H9 (cell line): ENCODE results near the gene APBA2. TPM values are rescaled to one million over a fixed set of nuclear protein-coding genes. Genes with fewer than 3 reads are reported as not detected.
A peak's percentile ranks its signal among the peaks of the same experiment; 100 is the strongest.

Experiments used
- DNase-seq: peaks from one replicate; pipeline ENCODE4 v3.0.0-alpha.2; 2017
- H2AFZ ChIP-seq: one replicate; pipeline ENCODE4 v1.6.1; 2013; ENCODE audit warnings: mild to moderate bottlenecking, low read length, control low read depth, moderate library complexity
- H2AK5ac ChIP-seq: 2 replicates; pipeline ENCODE4 v1.6.1; 2013; ENCODE audit warnings: low read length, control low read depth, mixed read lengths; ENCODE audit not compliant: insufficient read length
- H2BK120ac ChIP-seq: one replicate; pipeline ENCODE4 v1.6.1; 2013; ENCODE audit warnings: low read depth, mild to moderate bottlenecking, low read length, control low read depth, inconsistent platforms; ENCODE audit not compliant: poor library complexity, severe bottlenecking
- H2BK12ac ChIP-seq: 2 replicates; pipeline ENCODE4 v1.6.1; 2013; ENCODE audit warnings: low read length, control low read depth, mixed read lengths, low read depth; ENCODE audit not compliant: insufficient read length
- H2BK15ac ChIP-seq: 2 replicates; pipeline ENCODE4 v1.6.1; 2013; ENCODE audit warnings: low read depth, low read length, control low read depth
- H2BK20ac ChIP-seq: one replicate; pipeline ENCODE4 v1.6.1; 2013; ENCODE audit warnings: low read depth, mild to moderate bottlenecking, low read length, control low read depth, inconsistent platforms; ENCODE audit not compliant: poor library complexity, severe bottlenecking
- H2BK5ac ChIP-seq: 2 replicates; pipeline ENCODE4 v1.6.1; 2013; ENCODE audit warnings: low read length, control low read depth, mixed read lengths; ENCODE audit not compliant: insufficient read length
- H3K14ac ChIP-seq: 2 replicates; pipeline ENCODE4 v1.6.1; 2013; ENCODE audit warnings: low read length, control low read depth; ENCODE audit not compliant: insufficient read depth
- H3K18ac ChIP-seq: 2 replicates; pipeline ENCODE4 v1.6.1; 2013; ENCODE audit warnings: low read depth, mild to moderate bottlenecking, mixed read lengths, low read length, control low read depth; ENCODE audit not compliant: insufficient read length
- H3K23ac ChIP-seq: 2 replicates; pipeline ENCODE4 v1.6.1; 2013; ENCODE audit warnings: low read length, control low read depth, mixed read lengths, low read depth; ENCODE audit not compliant: insufficient read length
- H3K23me2 ChIP-seq: 2 replicates; pipeline ENCODE4 v1.6.1; 2013; ENCODE audit warnings: low read depth, mild to moderate bottlenecking, mixed read lengths, low read length, control low read depth; ENCODE audit not compliant: insufficient read length, poor library complexity, severe bottlenecking
- H3K27ac ChIP-seq: 2 replicates; pipeline ENCODE4 v1.5.1; 2013; ENCODE audit warnings: low read length, control low read depth, mixed read lengths, low read depth; ENCODE audit not compliant: insufficient read length
- H3K27me3 ChIP-seq: 2 replicates; pipeline ENCODE4 v1.6.1; 2013; ENCODE audit warnings: low read length, control low read depth, inconsistent platforms; ENCODE audit not compliant: insufficient read depth
- H3K4ac ChIP-seq: 2 replicates; pipeline ENCODE4 v1.6.1; 2013; ENCODE audit warnings: low read depth, mild to moderate bottlenecking, control low read depth, inconsistent platforms, low read length, moderate library complexity
- H3K4me1 ChIP-seq: 2 replicates; pipeline ENCODE4 v1.6.1; 2013; ENCODE audit warnings: low read length, control low read depth, inconsistent platforms; ENCODE audit not compliant: insufficient read depth
- H3K4me2 ChIP-seq: 2 replicates; pipeline ENCODE4 v1.6.1; 2013; ENCODE audit warnings: low read length, control low read depth, mixed read lengths; ENCODE audit not compliant: insufficient read length, insufficient read depth
- H3K56ac ChIP-seq: 2 replicates; pipeline ENCODE4 v1.6.1; 2013; ENCODE audit warnings: low read depth, mild to moderate bottlenecking, mixed read lengths, low read length, control low read depth; ENCODE audit not compliant: insufficient read length
- H3K79me1 ChIP-seq: 2 replicates; pipeline ENCODE4 v1.6.1; 2013; ENCODE audit warnings: low read depth, mild to moderate bottlenecking, moderate library complexity, low read length, control low read depth, inconsistent platforms; ENCODE audit not compliant: insufficient read depth, poor library complexity, severe bottlenecking
- H3K79me2 ChIP-seq: 2 replicates; pipeline ENCODE4 v1.6.1; 2013; ENCODE audit warnings: low read length, control low read depth, inconsistent platforms; ENCODE audit not compliant: insufficient read depth
- H3K9ac ChIP-seq: 2 replicates; pipeline ENCODE4 v1.6.1; 2013; ENCODE audit warnings: low read length, control low read depth, mixed read lengths; ENCODE audit not compliant: insufficient read length; ENCODE audit errors: extremely low read depth
- H3K9me3 ChIP-seq: one replicate; pipeline ENCODE4 v1.6.1; 2013; ENCODE audit warnings: low read depth, low read length, inconsistent platforms; ENCODE audit not compliant: control insufficient read depth
- H3T11ph ChIP-seq: one replicate; pipeline ENCODE4 v1.6.1; 2013; ENCODE audit warnings: mild to moderate bottlenecking, low read length, control low read depth, inconsistent platforms
- H4K20me1 ChIP-seq: one replicate; pipeline ENCODE4 v1.6.1; 2013; ENCODE audit not compliant: control insufficient read depth, insufficient read length, insufficient read depth
- H4K5ac ChIP-seq: 2 replicates; pipeline ENCODE4 v1.6.1; 2013; ENCODE audit warnings: low read depth, mild to moderate bottlenecking, mixed read lengths, low read length, control low read depth; ENCODE audit not compliant: insufficient read length
- H4K8ac ChIP-seq: replicated peaks from 2 replicates; pipeline ENCODE4 v1.6.1; 2013; ENCODE audit warnings: low read length, control low read depth, mixed read lengths, low read depth; ENCODE audit not compliant: insufficient read length
- H4K91ac ChIP-seq: 2 replicates; pipeline ENCODE4 v1.6.1; 2013; ENCODE audit warnings: low read depth, mild to moderate bottlenecking, moderate library complexity, mixed read lengths, low read length, control low read depth; ENCODE audit not compliant: insufficient read length
- H3K27ac Mint-ChIP-seq, 3 experiments: 2 replicates in 2 of 3; 3 replicates in 1 of 3; pipeline ENCODE4 v1.8.0; 2020 to 2021; ENCODE audit warnings: mixed read lengths in 3 of 3, mild to moderate bottlenecking in 1 of 3, moderate library complexity in 1 of 3
- H3K27me3 Mint-ChIP-seq: 2 replicates; pipeline ENCODE4 v1.8.0; 2021; ENCODE audit warnings: low read depth, mild to moderate bottlenecking, moderate library complexity, mixed read lengths
- H3K36me3 Mint-ChIP-seq, 3 experiments: 2 replicates in 2 of 3; 3 replicates in 1 of 3; pipeline ENCODE4 v1.8.0; 2020 to 2021; ENCODE audit warnings: low read depth in 3 of 3, mixed read lengths in 3 of 3; ENCODE audit not compliant: insufficient read depth in 1 of 3
- H3K4me1 Mint-ChIP-seq, 2 experiments: 2 replicates each; pipeline ENCODE4 v1.8.0; 2020; ENCODE audit warnings: mixed read lengths in 2 of 2
- H3K4me3 Mint-ChIP-seq, 2 experiments: 2 replicates in 1 of 2; 3 replicates in 1 of 2; pipeline ENCODE4 v1.8.0; 2020 to 2021; ENCODE audit warnings: mild to moderate bottlenecking in 2 of 2, mixed read lengths in 2 of 2, moderate library complexity in 1 of 2
- H3K9me3 Mint-ChIP-seq, 2 experiments: 2 replicates in 1 of 2; 3 replicates in 1 of 2; pipeline ENCODE4 v1.8.0; 2020; ENCODE audit warnings: mild to moderate bottlenecking in 2 of 2, mixed read lengths in 2 of 2, moderate library complexity in 1 of 2
- WGBS: extraction: QIAGEN DNeasy Blood & Tissue Kit; methylation state at CpG from one replicate; pipeline ENCODE4 v1.1.7; 2013; ENCODE audit warnings: missing lambda C conversion rate, low lambda C conversion rate, mixed read lengths; ENCODE audit not compliant: insufficient read length; ENCODE audit errors: extremely low coverage; 5-methylcytosine and 5-hydroxymethylcytosine counted together
- total RNA-seq: library from RNA; stranded (reverse); gene quantifications from 2 replicates; pipeline ENCODE4 v1.2.1, GENCODE V29; 2021
- TF ChIP-seq, protein P1 (sequence below): fragments of 200-600 bp; sonication (generic); conservative IDR thresholded peaks from 3 replicates; pipeline ENCODE4 v1.8.0; 2021; ENCODE audit warnings: antibody characterized with exemption, mild to moderate bottlenecking

Gene APBA2
- total RNA-seq, 1 experiment from 2014 or later = 14.3 TPM

GRCh38 chr15:29135702-29136646, 250.2 kb downstream of the APBA2 start:
- TF ChIP-seq, protein P1, sequence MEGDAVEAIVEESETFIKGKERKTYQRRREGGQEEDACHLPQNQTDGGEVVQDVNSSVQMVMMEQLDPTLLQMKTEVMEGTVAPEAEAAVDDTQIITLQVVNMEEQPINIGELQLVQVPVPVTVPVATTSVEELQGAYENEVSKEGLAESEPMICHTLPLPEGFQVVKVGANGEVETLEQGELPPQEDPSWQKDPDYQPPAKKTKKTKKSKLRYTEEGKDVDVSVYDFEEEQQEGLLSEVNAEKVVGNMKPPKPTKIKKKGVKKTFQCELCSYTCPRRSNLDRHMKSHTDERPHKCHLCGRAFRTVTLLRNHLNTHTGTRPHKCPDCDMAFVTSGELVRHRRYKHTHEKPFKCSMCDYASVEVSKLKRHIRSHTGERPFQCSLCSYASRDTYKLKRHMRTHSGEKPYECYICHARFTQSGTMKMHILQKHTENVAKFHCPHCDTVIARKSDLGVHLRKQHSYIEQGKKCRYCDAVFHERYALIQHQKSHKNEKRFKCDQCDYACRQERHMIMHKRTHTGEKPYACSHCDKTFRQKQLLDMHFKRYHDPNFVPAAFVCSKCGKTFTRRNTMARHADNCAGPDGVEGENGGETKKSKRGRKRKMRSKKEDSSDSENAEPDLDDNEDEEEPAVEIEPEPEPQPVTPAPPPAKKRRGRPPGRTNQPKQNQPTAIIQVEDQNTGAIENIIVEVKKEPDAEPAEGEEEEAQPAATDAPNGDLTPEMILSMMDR = no peak
- no peak overlapping the region for H4K5ac ChIP-seq
- no peak overlapping the region for H4K8ac ChIP-seq
- H2AFZ ChIP-seq = no peak overlapping the region
- H3K4ac ChIP-seq = no peak overlapping the region
- DNase-seq = peak; percentile 22
- H3K56ac ChIP-seq = no peak overlapping the region
- H2BK5ac ChIP-seq = no peak overlapping the region
- H3K27me3 ChIP-seq = no peaks in the 10 kb centered on the region
- no peak overlapping the region for H2BK12ac ChIP-seq
- no peak overlapping the region for H3K14ac ChIP-seq
- H3K4me1 Mint-ChIP-seq = peaks cover 18 to 28% of the 10 kb centered on the region in 2 experiments
- H3K4me1 ChIP-seq = peaks cover 2% of the 10 kb centered on the region; the same call in 1 of the 2 replicates
- H3T11ph ChIP-seq = no peak overlapping the region
- WGBS = no CpG with 5 or more reads among the region's 31 CpGs
- no peak overlapping the region for H2BK15ac ChIP-seq
- H3K9me3 ChIP-seq = no peaks in the 10 kb centered on the region
- H3K23me2 ChIP-seq = peaks cover 6% of the 10 kb centered on the region
- H3K27me3 Mint-ChIP-seq = no peaks in the 10 kb centered on the region; the same call in none of the 2 replicates
- no peak overlapping the region for H2AK5ac ChIP-seq
- H3K27ac Mint-ChIP-seq = no peak overlapping the region
- no peak overlapping the region for H2BK120ac ChIP-seq
- H3K4me3 Mint-ChIP-seq = no peak overlapping the region
- H3K4me2 ChIP-seq = no peak overlapping the region
- H3K36me3 Mint-ChIP-seq = no peaks in the 10 kb centered on the region
- H4K20me1 ChIP-seq = no peaks in the 10 kb centered on the region
- no peak overlapping the region for H3K27ac ChIP-seq
- H3K79me2 ChIP-seq = no peaks in the 10 kb centered on the region
- no peak overlapping the region for H4K91ac ChIP-seq
- H3K18ac ChIP-seq = no peak overlapping the region
- H2BK20ac ChIP-seq = no peak overlapping the region
- no peak overlapping the region for H3K23ac ChIP-seq
- no peaks in the 10 kb centered on the region for H3K79me1 ChIP-seq
- no peak overlapping the region for H3K9ac ChIP-seq
- H3K9me3 Mint-ChIP-seq = no peaks in the 10 kb centered on the region
